Fibroblast of villous mesenchyme (primary cell): Measurements from ENCODE around the gene MYOD1. TPM values are rescaled to one million over a fixed set of nuclear protein-coding genes. Genes with fewer than 3 reads are reported as not detected.
A peak's percentile ranks its signal among the peaks of the same experiment; 100 is the strongest.

Source experiments
- DNase-seq: peaks from one replicate; pipeline ENCODE4 v3.0.0-alpha.2; 2010; ENCODE audit warnings: low read depth
- H3K4me3 ChIP-seq: 2 replicates; pipeline ENCODE4 v1.5.1; 2011; ENCODE audit warnings: low read depth, mild to moderate bottlenecking, low read length
- CTCF ChIP-seq: IDR thresholded peaks from 2 replicates; pipeline ENCODE4 v1.5.1; 2012; ENCODE audit warnings: low read depth, mild to moderate bottlenecking, low read length; ENCODE audit not compliant: insufficient read depth
- total RNA-seq: library from RNA; depleted of rRNA; stranded (reverse); fragments of >200 nt; gene quantifications from 2 replicates; pipeline ENCODE4 v1.2.3, GENCODE V29; 2012

The MYOD1 gene
- total RNA-seq, 1 donor: under 0.01 TPM

GRCh38 chr11:17722000-17722643 lies 2.8 kb downstream of the MYOD1 start:
- H3K4me3 ChIP-seq: no peak overlapping the region
- no peak for DNase-seq
- peak; percentile 53 for TF ChIP-seq CTCF

GRCh38 chr11:17724020-17724908 lies 4.9 kb downstream of the MYOD1 start:
- no peak for TF ChIP-seq CTCF
- H3K4me3 ChIP-seq: no peak overlapping the region
- DNase-seq: no peak

- no peak for DNase-seq
- no peak overlapping the region for H3K4me3 ChIP-seq
- TF ChIP-seq CTCF: no peak
Measured at GRCh38 chr11:17725174-17725573, 5.8 kb downstream of the MYOD1 start.

GRCh38 chr11:17730137-17730536 lies 10.8 kb downstream of the MYOD1 start:
- TF ChIP-seq CTCF: no peak
- H3K4me3 ChIP-seq: no peak overlapping the region
- no peak for DNase-seq

GRCh38 chr11:17730608-17731462 lies 11.5 kb downstream of the MYOD1 start:
- TF ChIP-seq CTCF: peak; percentile 96
- DNase-seq: peak; percentile 62
- H3K4me3 ChIP-seq: no peak overlapping the region

- TF ChIP-seq CTCF: no peak
- no peak for DNase-seq
- no peak overlapping the region for H3K4me3 ChIP-seq
Measured at GRCh38 chr11:17733261-17733660, 13.9 kb downstream of the MYOD1 start.
